Measurements from ENCODE around the gene B4GALT7.
"Not testable (repeated sequence)": the region's sequence is repeated elsewhere in the genome, so short reads cannot be mapped to it uniquely, and the experiment has no call there.

B4GALT7 gene

DNA sequence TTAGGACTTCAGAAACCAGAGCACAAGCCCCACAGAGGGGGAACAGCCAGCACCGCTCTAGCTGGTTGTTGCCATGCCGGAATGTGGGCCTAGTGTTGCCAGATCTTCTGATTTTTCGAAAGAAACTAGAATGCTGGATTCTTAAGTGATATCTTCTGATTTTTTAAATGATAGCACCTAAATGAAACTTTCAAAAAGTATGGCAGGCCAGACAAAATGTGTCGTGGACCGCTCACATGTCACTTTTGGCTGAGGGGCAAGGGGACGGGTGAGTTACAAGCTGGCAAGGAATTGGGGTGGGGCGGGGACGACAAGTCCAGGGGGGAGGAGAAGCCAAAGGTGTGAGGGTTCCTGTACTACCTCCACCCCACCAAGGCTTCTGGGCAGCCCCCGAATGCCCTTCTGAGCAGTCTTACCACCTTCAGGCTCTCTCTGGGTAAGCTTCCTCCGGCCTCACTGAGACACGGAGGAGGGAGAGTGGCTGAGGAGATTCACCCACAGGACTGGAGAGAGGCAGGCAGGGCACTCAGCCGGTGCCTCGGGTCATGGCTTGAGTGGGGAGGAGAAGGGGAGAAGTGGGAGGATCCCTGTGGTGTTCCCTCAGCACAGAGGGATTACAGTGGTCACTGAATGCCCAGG is 10.3 kb downstream of the B4GALT7 start:
- DNase-seq: no peak

DNA sequence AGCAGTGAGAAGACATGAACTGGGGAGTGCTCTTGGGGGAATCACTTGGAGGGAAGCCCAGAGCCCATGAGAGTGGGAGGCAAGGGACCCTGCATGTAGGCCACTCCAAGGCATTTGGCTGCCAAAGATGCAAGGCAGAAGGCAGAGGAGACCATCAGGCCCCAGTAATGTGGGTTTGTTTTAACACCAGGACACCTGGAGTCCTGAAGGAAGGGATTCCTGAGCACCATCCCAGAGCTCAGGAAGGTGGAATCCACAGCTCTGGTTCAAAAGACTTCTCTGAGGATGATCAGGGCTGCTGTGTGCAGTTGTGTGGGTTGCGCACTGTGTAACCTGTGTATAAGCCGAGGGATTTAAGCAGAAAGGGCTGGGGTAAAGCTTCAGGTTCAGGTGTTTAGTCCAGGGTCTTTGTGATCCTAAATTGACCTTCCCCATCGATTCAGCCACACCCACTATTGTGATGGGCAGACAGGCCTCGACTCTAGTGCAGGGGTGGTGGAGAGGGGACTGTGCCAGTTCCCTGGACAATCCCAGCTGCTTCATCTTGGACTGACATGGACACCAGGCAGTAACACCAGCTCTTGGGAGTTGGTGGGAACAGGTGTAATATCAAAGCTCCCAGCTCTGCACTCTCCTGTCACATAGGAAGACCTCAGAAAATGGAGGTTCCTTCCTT is 11.0 kb downstream of the B4GALT7 start:
- DNase-seq: no peak

DNA sequence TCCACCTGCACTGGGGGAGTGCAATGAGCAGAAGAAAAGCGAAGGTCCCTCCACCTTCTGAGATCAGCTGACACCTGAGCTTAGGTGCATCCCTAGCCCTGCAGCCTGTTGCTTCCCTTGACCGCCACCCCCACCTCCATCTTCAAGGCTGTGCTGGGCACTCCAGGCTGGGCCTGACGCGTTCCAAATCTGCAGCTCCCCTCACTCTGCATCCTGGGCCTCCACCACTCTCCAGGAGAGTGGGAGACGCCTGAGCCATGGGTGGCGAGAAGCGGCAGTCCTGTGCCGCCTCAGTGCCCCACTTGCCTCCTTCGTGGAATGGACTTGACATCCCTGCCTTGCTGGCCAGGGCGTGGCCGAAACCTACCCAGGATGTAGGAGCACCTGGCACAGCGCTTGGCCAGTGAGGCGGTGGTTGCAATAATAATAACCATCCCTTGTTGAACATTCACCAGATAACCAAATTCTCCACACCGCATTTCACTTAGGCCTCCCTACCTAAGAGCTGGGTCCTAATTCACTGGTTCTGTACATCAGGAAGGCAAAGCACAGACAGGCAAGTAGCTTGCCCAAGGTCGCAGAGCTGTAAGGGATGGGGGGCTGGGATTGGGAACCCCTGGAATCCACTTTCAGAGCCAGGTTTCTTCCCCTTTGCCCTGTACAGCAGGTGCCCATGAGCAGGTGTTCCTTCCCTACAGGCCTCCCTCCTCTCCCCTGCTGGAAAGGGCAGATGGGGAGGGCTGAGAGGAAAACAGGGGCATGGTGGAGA is 11.7 kb downstream of the B4GALT7 start:
- no peak for DNase-seq

DNA sequence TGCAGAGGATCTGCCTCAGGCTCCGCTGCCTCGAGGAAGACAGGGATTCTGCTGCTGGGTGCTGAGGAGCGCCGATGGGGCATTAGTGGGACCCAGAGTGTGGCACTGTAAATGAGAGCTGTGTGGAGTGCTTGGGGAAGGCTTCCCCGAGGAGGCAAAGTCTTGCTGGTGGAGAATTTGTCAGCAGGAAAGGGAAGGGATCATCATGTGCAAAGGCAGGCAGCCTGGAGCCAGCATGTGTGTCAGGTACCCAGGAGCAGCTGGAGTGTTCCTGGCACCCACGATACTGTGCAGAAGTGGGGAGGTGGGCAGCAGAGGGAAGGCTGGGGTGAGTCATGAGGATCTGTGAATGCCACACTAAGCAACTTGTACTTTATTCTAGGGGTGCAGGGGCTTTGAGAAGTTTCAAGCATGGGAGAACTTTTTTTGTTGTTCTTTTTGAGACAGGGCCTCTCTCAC is 12.3 kb downstream of the B4GALT7 start:
- no peak for DNase-seq

DNA sequence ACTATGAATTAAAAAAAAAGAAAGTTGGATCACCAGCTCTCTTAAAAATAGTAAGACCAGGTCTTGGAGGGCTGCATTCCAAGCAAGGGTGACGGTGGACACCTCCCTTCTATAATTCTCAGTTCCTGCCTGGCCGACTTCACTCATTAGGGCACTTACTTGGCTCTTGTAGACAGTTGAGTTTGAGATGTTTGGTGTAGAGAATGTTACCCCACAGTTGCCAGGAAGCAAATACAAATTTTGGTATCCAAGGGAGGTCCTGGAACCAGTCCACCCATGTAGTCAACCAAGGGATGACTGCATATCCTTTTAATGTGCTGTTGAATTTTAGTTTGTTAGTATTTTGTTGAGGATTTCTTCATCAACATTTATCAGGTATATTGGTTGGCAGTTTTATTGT is 20.6 kb downstream of the B4GALT7 start:
- DNase-seq: no peak

DNA sequence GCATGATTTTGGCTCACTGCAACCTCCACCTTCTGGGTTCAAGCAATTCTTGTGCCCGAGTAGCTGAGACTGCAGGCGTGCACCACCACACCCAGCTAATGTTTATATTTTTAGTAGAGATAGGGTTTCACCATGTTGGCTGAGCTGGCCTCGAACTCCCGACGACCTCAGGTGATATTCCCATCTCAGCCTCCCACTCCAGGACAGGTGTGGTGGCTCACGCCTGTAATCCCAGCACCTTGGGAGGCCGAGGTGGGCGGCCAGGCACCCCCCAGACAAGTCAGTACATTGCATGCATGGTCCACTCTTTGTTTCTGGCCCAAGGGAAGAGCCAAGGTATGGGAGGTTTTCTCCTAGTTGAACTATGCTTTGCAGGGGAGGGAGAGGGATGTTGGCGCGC is 24.2 kb downstream of the B4GALT7 start:
- DNase-seq: not testable (repeated sequence)

DNA sequence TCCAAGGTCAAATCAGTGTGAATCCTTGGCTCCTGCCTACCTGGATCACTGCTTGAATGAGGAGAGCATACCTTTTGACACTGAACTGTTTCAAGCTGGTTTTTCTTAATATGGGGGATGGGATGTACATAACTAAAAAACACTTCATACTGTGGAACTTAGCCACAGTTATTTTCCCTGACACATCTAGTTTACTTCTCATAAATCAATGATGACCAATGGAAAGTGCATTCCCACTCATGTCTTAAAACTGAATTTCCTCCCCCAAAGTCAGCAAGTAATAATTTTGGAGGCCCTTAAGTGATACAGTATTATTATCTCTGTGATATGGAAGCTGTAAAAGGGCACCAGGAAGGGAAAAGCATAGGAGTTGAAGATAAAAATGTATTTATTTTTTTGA is 30.3 kb downstream of the B4GALT7 start:
- DNase-seq: not testable (repeated sequence)

DNA sequence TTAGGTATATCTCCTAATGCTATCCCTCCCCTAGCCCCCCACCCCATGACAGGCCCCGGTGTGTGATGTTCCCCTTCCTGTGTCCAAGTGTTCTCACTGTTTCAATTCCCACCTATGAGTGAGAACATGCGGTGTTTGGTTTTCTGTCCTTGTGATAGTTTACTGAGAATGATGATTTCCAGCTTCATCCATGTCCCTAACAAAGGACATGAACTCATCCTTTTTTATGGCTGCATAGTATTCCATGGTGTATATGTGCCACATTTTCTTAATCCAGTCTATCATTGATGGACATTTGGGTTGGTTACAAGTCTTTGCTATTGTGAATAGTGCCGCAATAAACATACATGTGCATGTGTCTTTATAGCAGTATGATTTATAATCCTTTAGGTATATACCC is 35.0 kb downstream of the B4GALT7 start:
- not testable (repeated sequence) for DNase-seq

DNA sequence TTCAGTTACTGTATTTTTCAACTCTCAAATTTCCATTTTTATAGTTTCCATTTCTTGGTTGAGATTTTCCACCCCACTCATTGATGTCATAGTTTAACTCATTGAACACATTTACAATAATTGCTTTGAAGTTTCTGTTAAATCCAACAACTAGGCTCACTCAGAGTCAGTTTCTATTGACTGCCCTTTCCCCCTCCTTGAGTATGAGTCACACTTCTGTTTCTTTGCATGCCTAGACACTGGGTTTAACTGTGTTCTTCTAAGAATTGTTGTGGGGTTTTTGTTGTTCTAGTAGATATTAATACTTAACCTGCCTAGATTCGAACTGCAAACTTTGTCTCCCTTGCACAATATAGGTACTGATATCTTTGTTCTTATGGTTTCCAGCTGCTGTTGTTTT is 45.5 kb downstream of the B4GALT7 start:
- not testable (repeated sequence) for DNase-seq

DNA sequence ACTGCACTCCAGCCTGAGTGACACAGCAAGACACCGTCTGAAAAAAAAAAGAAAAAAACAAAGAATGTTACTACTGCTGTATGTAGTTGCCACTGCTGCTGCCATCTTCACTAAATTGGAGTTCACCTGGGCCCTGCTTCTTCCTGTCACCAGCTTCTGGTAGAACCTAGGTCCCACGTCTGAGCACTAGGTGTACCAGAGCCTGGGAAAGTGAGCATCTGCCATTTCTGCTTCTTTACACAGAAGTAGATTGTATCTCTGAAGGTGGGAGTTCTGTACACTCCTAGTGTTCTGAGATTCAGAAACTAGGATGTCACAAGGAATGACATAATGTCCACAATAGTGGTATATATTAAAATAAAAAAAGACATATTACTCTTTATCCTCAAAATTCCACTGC is 51.3 kb downstream of the B4GALT7 start:
- not testable (repeated sequence) for DNase-seq

DNA sequence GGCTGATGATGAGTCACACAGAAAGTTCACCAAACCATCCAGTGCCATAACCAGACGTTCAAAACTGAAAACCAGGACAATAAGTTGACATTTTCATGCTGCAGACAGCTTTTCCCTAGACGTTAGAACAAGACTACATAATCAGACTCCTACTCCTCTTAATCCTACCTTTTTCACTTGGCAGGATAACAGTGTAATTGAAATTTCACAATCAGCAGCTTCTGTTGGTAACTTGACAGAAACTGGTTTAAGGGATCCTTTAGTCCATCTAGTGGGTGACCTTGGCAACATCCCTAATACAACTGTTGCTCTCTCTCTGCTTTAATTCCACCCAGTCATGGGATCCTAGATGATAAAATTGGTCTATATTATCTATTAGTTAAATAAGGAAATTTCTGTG is 57.9 kb downstream of the B4GALT7 start:
- DNase-seq: not testable (repeated sequence)

DNA sequence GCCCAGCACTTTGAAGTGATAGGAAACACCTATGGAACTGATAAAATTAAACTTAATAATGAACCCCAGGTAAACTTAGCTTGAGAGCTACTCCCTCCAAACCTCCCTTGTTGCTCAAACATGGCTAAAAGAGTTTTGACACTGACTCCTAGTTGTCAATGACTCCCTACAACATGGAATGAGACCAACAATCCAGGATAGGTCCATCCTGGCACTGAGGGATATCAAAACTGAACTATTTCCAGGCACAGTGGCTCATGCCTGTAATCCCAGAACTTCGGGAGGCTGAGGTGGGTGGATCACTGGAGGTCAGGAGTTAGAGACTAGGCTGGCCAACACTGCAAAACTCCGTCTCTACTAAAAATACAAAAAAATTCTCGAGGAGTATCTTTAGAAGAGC is 58.6 kb downstream of the B4GALT7 start:
- DNase-seq: not testable (repeated sequence)

Measured in NCI-H1105 treated with DMSO at 0.1 percent for 48 hours (cell line).